Measurements from ENCODE around the gene DLG2.

DNA sequence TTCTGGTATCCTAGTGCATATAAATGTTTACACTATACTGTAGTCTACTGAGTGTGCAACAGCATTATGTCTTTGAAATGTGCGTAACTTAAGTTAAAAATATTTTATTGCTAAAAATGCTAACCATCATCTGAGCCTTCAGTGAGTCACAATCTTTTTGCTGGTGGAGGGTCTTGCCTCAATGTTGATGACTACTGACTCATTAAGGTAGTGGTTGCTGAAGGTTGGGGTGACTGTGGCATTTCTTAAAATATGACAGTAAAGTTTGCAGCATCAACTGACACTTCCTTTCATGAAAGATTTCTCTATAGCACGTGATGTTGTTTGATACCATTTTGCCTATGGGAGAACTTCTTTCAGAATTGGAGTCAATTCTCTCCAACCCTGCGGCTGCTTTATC lies 46.2 kb upstream of the DLG2 start:
- TF ChIP-seq EP300 (IDR thresholded peaks at IDR 0.05) (no peak), POLR2A (IDR thresholded peaks at IDR 0.05) (no peak), POLR2AphosphoS5 (IDR thresholded peaks at IDR 0.05) (no peak)
- TF ChIP-seq, protein P1, sequence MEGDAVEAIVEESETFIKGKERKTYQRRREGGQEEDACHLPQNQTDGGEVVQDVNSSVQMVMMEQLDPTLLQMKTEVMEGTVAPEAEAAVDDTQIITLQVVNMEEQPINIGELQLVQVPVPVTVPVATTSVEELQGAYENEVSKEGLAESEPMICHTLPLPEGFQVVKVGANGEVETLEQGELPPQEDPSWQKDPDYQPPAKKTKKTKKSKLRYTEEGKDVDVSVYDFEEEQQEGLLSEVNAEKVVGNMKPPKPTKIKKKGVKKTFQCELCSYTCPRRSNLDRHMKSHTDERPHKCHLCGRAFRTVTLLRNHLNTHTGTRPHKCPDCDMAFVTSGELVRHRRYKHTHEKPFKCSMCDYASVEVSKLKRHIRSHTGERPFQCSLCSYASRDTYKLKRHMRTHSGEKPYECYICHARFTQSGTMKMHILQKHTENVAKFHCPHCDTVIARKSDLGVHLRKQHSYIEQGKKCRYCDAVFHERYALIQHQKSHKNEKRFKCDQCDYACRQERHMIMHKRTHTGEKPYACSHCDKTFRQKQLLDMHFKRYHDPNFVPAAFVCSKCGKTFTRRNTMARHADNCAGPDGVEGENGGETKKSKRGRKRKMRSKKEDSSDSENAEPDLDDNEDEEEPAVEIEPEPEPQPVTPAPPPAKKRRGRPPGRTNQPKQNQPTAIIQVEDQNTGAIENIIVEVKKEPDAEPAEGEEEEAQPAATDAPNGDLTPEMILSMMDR (IDR thresholded peaks at IDR 0.05) = no peak

Data from suprapubic skin (tissue), 4 donors.